Measurements from ENCODE around the gene CLTC. TPM values are rescaled to one million over a fixed set of nuclear protein-coding genes. Genes with fewer than 3 reads are reported as not detected.
"Not testable (repeated sequence)": the region's sequence is repeated elsewhere in the genome, so short reads cannot be mapped to it uniquely, and the experiment has no call there.

Gene CLTC
- 100 to 1,000 TPM; 293 to 600 TPM for total RNA-seq
- 100 to 1,000 TPM; 274 to 343 TPM for polyA plus RNA-seq (ENCODE audit: insufficient read length in 2 of 2)
- long read RNA-seq, donor 1, full-length matches to known transcripts, result 23 of 65 reads
- long read RNA-seq, donor 1, partial matches to known transcripts, result 36 of 65 reads
- long read RNA-seq, donor 1, other reads (novel, unspliced or antisense), result 6 of 65 reads
- long read RNA-seq, donor 2, full-length matches to known transcripts, result 5 of 22 reads
- long read RNA-seq, donor 2, partial matches to known transcripts, result 17 of 22 reads
- long read RNA-seq, donor 2, other reads (novel, unspliced or antisense), result 0 of 22 reads
- long read RNA-seq, donor 3, full-length matches to known transcripts, result 3 of 55 reads
- long read RNA-seq, donor 3, partial matches to known transcripts, result 52 of 55 reads
- long read RNA-seq, donor 3, other reads (novel, unspliced or antisense), result 0 of 55 reads
- long read RNA-seq, donor 4, partial matches to known transcripts, result 22 of 23 reads
- long read RNA-seq, donor 4, other reads (novel, unspliced or antisense), result 0 of 23 reads

GRCh38 chr17:59619298-59620063 is at the start of gene CLTC:
TSS of gene CLTC (plus strand) at chr17:59619895. CDS start at chr17:59620132, 237 bp downstream.
- Histone ChIP-seq H3K9me3 (ENCODE audit: control insufficient read depth, insufficient read depth, low read length) (no peaks in the 10 kb centered on the region), H3K27me3 (ENCODE audit: control insufficient read depth, insufficient read depth, low read length) (no peaks in the 10 kb centered on the region), H3K4me1 (ENCODE audit: control insufficient read depth, insufficient read depth, low read length) (peaks cover 5% of the 10 kb centered on the region), H3K4me3 (ENCODE audit: low read depth, low read length) (peak within 1 kb of the TSS; percentile 99), H3K27ac (ENCODE audit: low read depth, low read length) (peak within 1 kb of the TSS; percentile 100), H3K36me3 (ENCODE audit: control insufficient read depth, insufficient read depth, low read length) (no peaks in the 10 kb centered on the region)
- WGBS (ENCODE audit: insufficient coverage), result 0% methylated on average over 63 of the region's 65 CpGs
- DNase-seq (ENCODE audit: low read depth in 4 of 6, low spot score in 6 of 6), result peak; percentile 93 to 99 (median 98)

- no peaks in the 10 kb centered on the region for H3K9me3 ChIP-seq (ENCODE audit: control insufficient read depth, insufficient read depth, low read length)
- no peaks in the 10 kb centered on the region for H3K27me3 ChIP-seq (ENCODE audit: control insufficient read depth, insufficient read depth, low read length)
- peaks cover 13% of the 10 kb centered on the region for H3K36me3 ChIP-seq (ENCODE audit: control insufficient read depth, insufficient read depth, low read length)
- DNase-seq (ENCODE audit: low read depth in 4 of 6, low spot score in 6 of 6), result no peak
- no peak overlapping the region for H3K27ac ChIP-seq (ENCODE audit: low read depth, low read length)
- no peak overlapping the region for H3K4me3 ChIP-seq (ENCODE audit: low read depth, low read length)
- WGBS (ENCODE audit: insufficient coverage), result 100% methylated on average over 1 of the region's 10 CpGs
- H3K4me1 ChIP-seq (ENCODE audit: control insufficient read depth, insufficient read depth, low read length), result no peaks in the 10 kb centered on the region
These were observed 47.3 kb upstream of the CLTC start for GRCh38 chr17:59572301-59572924.

- H3K4me3 ChIP-seq (ENCODE audit: low read depth, low read length); DNase-seq (ENCODE audit: low read depth in 4 of 6, low spot score in 6 of 6); H3K36me3 ChIP-seq (ENCODE audit: control insufficient read depth, insufficient read depth, low read length); H3K9me3 ChIP-seq (ENCODE audit: control insufficient read depth, insufficient read depth, low read length); H3K27me3 ChIP-seq (ENCODE audit: control insufficient read depth, insufficient read depth, low read length); H3K27ac ChIP-seq (ENCODE audit: low read depth, low read length); H3K4me1 ChIP-seq (ENCODE audit: control insufficient read depth, insufficient read depth, low read length): not testable (repeated sequence)
- no CpG with 5 or more reads among the region's 1 CpG for WGBS (ENCODE audit: insufficient coverage)
These were observed 35.5 kb upstream of the CLTC start for GRCh38 chr17:59584168-59584567.

- Histone ChIP-seq H3K9me3 (ENCODE audit: control insufficient read depth, insufficient read depth, low read length) (no peaks in the 10 kb centered on the region), H3K27ac (ENCODE audit: low read depth, low read length) (no peak overlapping the region), H3K36me3 (ENCODE audit: control insufficient read depth, insufficient read depth, low read length) (peaks cover 17% of the 10 kb centered on the region), H3K27me3 (ENCODE audit: control insufficient read depth, insufficient read depth, low read length) (no peaks in the 10 kb centered on the region), H3K4me3 (ENCODE audit: low read depth, low read length) (no peak overlapping the region), H3K4me1 (ENCODE audit: control insufficient read depth, insufficient read depth, low read length) (no peaks in the 10 kb centered on the region)
- DNase-seq (ENCODE audit: low read depth in 4 of 6, low spot score in 6 of 6), result no peak
These were observed 19.5 kb upstream of the CLTC start for GRCh38 chr17:59600169-59600568.

- Histone ChIP-seq H3K4me1 (ENCODE audit: control insufficient read depth, insufficient read depth, low read length) (no peaks in the 10 kb centered on the region), H3K36me3 (ENCODE audit: control insufficient read depth, insufficient read depth, low read length) (peaks cover 22% of the 10 kb centered on the region), H3K4me3 (ENCODE audit: low read depth, low read length) (no peak overlapping the region), H3K27ac (ENCODE audit: low read depth, low read length) (no peak overlapping the region), H3K27me3 (ENCODE audit: control insufficient read depth, insufficient read depth, low read length) (no peaks in the 10 kb centered on the region), H3K9me3 (ENCODE audit: control insufficient read depth, insufficient read depth, low read length) (no peaks in the 10 kb centered on the region)
- no peak for DNase-seq (ENCODE audit: low read depth in 4 of 6, low spot score in 6 of 6)
- 100% methylated on average over 1 of the region's 2 CpGs for WGBS (ENCODE audit: insufficient coverage)
These were observed 18.6 kb upstream of the CLTC start for GRCh38 chr17:59601130-59601529.

- 81% methylated on average over 3 of the region's 3 CpGs for WGBS (ENCODE audit: insufficient coverage)
- no peak overlapping the region for H3K27ac ChIP-seq (ENCODE audit: low read depth, low read length)
- H3K9me3 ChIP-seq (ENCODE audit: control insufficient read depth, insufficient read depth, low read length), result no peaks in the 10 kb centered on the region
- H3K4me3 ChIP-seq (ENCODE audit: low read depth, low read length), result no peak overlapping the region
- no peaks in the 10 kb centered on the region for H3K4me1 ChIP-seq (ENCODE audit: control insufficient read depth, insufficient read depth, low read length)
- no peaks in the 10 kb centered on the region for H3K27me3 ChIP-seq (ENCODE audit: control insufficient read depth, insufficient read depth, low read length)
- H3K36me3 ChIP-seq (ENCODE audit: control insufficient read depth, insufficient read depth, low read length), result peaks cover 26% of the 10 kb centered on the region
- no peak for DNase-seq (ENCODE audit: low read depth in 4 of 6, low spot score in 6 of 6)
These were observed 12.6 kb upstream of the CLTC start for GRCh38 chr17:59607061-59607460.

- WGBS (ENCODE audit: insufficient coverage), result no CpG with 5 or more reads among the region's 5 CpGs
- Histone ChIP-seq H3K9me3 (ENCODE audit: control insufficient read depth, insufficient read depth, low read length) (no peaks in the 10 kb centered on the region), H3K27me3 (ENCODE audit: control insufficient read depth, insufficient read depth, low read length) (no peaks in the 10 kb centered on the region), H3K4me1 (ENCODE audit: control insufficient read depth, insufficient read depth, low read length) (no peaks in the 10 kb centered on the region), H3K27ac (ENCODE audit: low read depth, low read length) (no peak overlapping the region), H3K4me3 (ENCODE audit: low read depth, low read length) (no peak overlapping the region), H3K36me3 (ENCODE audit: control insufficient read depth, insufficient read depth, low read length) (peaks cover 21% of the 10 kb centered on the region)
- DNase-seq (ENCODE audit: low read depth in 4 of 6, low spot score in 6 of 6), result no peak
These were observed 11.8 kb upstream of the CLTC start for GRCh38 chr17:59607817-59608403.

- Histone ChIP-seq H3K9me3 (ENCODE audit: control insufficient read depth, insufficient read depth, low read length) (no peaks in the 10 kb centered on the region), H3K4me3 (ENCODE audit: low read depth, low read length) (no peak overlapping the region), H3K27me3 (ENCODE audit: control insufficient read depth, insufficient read depth, low read length) (no peaks in the 10 kb centered on the region), H3K36me3 (ENCODE audit: control insufficient read depth, insufficient read depth, low read length) (peaks cover 11% of the 10 kb centered on the region), H3K4me1 (ENCODE audit: control insufficient read depth, insufficient read depth, low read length) (no peaks in the 10 kb centered on the region), H3K27ac (ENCODE audit: low read depth, low read length) (no peak overlapping the region)
- DNase-seq (ENCODE audit: low read depth in 4 of 6, low spot score in 6 of 6), result no peak
These were observed 8.2 kb upstream of the CLTC start for GRCh38 chr17:59611503-59611902.

GRCh38 chr17:59616253-59616920 is 3.3 kb upstream of the CLTC start:
- 82% methylated on average over 7 of the region's 7 CpGs for WGBS (ENCODE audit: insufficient coverage)

More at GRCh38 chr17:59616253-59616920, 3.3 kb upstream of the CLTC start:
- no peaks in the 10 kb centered on the region for H3K9me3 ChIP-seq (ENCODE audit: control insufficient read depth, insufficient read depth, low read length)
- no peak overlapping the region for H3K4me3 ChIP-seq (ENCODE audit: low read depth, low read length)
- H3K36me3 ChIP-seq (ENCODE audit: control insufficient read depth, insufficient read depth, low read length), result peaks cover 2% of the 10 kb centered on the region
- H3K4me1 ChIP-seq (ENCODE audit: control insufficient read depth, insufficient read depth, low read length), result no peaks in the 10 kb centered on the region
- H3K27me3 ChIP-seq (ENCODE audit: control insufficient read depth, insufficient read depth, low read length), result no peaks in the 10 kb centered on the region
- no peak overlapping the region for H3K27ac ChIP-seq (ENCODE audit: low read depth, low read length)
- peak in 1 of 6 donors; percentile 34 for DNase-seq (ENCODE audit: low read depth in 4 of 6, low spot score in 6 of 6)

All from spinal cord (tissue), 10 donors.